GM18499 (cell line): ENCODE results near the gene CD58.
"Not testable (repeated sequence)": the region's sequence is repeated elsewhere in the genome, so short reads cannot be mapped to it uniquely, and the experiment has no call there.

Source experiments
- ATAC-seq: cut with Tn5 transposase; IDR thresholded peaks from one replicate; pipeline ENCODE4 v1.9.1; 2021; ENCODE audit warnings: moderate number of reproducible peaks; ENCODE audit not compliant: insufficient read depth, unreplicated experiment

The CD58 gene

DNA sequence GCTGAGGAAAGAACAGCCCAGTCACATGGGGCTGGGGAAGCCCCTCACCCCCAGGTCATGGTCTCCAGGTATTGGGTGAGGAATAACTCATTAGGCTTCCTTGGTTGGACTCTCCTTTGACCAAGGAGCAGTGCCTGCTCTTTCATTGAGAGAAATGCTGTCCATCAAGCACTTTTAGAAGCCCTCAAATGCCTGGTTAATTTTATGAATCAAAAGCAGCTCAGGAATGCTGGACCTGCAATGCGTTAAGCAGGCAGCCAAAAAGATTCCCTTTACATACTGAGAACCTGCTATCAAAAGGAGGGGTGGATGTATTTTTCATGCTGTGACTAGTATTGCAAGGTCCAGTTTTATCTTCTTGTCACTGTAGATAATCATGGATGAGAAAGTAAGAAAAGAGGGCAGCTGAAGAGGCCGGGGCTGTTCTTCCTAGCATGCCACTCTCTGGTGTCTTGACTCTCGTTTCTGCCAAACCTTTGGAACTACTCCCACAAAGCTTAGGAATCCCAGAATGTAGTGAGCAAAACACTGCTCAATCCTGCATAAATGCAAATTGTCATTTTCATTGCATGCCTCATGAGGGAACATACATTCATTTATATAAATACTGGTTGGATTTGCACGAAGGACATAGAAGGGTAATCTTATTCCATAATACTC is 2.1 kb upstream of the CD58 start:
- ATAC-seq = no peak

GRCh38 chr1:116572099-116572498 is 1.3 kb upstream of the CD58 start:
- ATAC-seq = no peak

- no peak for ATAC-seq
These were observed 541 bp upstream of the CD58 start for GRCh38 chr1:116571215-116571919.

- ATAC-seq = no peak
These were observed 959 bp downstream of the CD58 start for GRCh38 chr1:116569776-116570357.

DNA sequence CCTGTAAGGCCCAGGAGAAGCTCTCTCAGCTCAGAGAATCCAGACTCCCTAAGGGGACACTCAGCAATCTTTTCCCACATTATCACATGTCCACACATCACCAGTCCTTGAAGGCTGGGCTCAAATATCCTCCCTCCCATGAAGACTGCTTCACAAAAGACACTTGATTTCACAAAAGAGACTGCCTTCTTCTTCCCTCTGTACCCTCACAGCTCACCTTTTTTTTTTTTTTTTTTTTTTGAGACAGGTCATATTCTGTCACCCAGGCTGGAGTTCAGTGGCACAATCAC is 1.5 kb downstream of the CD58 start:
- no peak for ATAC-seq

DNA sequence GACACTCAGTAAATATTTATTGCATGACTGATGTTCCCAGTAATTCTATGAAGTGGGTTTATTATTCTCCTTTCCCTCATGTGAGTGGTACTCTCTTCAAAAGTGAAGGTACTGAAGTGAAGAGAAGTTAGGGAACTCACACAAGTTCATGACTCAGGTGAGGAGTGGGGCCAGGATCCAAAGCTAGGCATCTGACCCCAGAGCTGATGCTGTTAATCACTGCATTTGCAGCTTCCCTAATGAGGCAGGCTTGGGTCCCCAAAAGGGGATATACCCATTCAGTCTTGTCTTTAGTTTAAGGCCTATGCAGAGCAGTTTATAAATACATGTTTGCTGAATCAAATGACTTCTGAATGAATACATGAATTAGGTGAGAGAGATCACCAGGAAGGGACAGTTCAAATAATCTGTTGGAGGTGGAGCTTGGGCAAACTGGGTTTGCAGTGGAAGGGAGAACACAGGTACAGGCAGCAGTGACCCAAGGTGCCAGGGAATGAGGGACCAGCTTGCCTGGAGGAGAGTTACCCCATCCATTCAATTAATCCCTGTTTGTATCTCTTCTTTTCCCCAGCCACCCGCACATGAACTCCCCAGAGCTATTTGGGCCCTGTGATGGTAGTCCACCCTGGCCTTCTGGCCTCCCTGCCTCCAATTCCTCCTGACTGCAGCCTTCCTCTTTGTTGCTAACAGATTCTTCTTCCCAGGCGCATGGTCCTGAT is 2.0 kb downstream of the CD58 start:
- ATAC-seq = no peak

GRCh38 chr1:116567790-116568661 is 2.8 kb downstream of the CD58 start:
- no peak for ATAC-seq

DNA sequence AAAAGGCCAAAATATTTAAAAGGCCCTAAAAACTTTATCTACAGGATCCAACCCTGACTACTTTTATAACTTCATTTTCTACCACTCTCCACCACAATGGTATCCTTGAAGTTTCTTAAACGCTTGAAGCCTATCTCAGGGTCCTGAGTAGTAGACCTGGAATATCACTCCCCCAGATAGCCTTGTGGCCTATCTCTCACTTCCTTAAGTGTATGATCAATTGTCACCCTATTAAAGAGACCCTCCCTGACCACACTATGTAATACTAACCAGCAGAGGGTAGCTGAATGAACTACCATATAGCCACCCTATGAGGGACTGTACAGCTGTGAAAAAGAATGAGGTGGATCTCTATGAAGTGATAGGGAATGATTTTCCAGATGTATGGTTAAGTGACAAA is 5.6 kb downstream of the CD58 start:
- no peak for ATAC-seq

- no peak for ATAC-seq
These were observed 6.4 kb downstream of the CD58 start for GRCh38 chr1:116564426-116564825.

DNA sequence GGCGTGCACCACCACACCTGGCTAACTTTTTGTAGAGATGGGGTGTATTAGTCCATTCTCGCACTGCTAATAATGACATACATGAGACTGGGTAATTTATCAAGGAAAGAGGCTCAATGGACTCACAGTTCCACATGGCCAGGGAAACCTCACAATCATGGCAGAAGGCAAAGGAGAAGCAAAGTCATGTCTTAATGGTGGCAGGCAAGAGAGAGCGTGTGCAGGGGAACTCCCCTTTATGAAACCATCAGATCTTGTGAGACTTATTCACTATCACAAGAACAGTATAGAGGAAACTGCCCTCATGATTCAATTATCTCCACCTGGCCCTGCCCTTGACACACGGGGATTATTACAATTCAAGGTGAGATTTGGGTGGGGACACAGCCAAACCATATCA is 8.4 kb downstream of the CD58 start:
- not testable (repeated sequence) for ATAC-seq

DNA sequence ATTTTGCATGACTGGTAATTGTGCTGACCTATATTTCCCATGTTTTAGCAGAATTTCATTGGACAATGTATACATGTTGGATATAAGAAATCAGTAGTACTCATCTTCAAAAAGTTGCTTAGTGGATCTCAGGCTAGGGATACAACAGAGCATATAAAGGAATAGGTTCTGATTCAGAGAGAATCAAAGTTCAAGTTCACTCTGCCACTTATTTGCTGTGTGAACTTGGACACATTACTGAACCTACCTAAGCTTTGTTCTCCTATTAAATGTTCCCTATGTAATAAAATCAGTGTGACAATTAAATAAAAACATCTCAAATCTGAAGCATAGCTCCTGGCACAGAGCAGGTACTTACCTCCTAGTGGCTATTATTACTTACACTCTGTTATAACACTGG is 9.3 kb downstream of the CD58 start:
- ATAC-seq = no peak

DNA sequence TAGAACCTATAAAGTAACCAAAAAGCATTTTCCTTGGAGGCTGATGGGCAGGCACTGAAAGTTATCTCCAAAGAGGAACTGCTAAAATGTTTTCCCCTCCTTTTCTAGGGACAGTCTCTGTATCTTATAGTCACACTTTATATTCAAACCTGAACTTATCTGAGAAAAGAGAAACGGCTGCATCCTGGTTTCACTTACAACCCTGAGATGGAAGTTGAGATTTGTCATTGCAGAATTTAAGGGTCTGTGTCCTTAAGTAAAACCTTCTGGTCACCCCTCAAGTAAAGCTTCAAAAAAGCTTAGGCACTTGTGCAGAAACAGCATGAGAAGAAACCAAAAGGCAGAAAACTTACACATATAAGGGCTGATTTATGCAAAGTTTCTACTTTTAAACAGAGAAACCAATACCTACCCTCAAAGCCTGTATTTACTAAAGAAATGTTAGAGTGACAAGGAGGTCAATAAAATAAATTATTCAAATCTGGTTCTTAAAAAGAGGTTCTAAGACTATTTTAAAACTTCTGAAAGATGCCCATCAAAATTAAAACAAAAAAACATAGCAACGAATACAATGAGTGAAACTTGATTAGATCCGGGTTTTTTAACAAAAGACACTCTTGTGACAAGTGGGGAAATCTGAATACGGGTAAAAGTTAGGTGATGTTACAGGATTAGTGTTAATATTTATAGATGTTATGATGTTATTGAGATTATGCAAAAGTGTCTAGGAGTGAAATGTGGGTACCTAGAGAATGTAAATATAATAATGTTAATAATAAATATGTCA is 9.9 kb downstream of the CD58 start:
- ATAC-seq = no peak

GRCh38 chr1:116559304-116559761 is 11.5 kb downstream of the CD58 start:
- ATAC-seq = no peak

GRCh38 chr1:116558571-116558970 is 12.3 kb downstream of the CD58 start:
- ATAC-seq = no peak

DNA sequence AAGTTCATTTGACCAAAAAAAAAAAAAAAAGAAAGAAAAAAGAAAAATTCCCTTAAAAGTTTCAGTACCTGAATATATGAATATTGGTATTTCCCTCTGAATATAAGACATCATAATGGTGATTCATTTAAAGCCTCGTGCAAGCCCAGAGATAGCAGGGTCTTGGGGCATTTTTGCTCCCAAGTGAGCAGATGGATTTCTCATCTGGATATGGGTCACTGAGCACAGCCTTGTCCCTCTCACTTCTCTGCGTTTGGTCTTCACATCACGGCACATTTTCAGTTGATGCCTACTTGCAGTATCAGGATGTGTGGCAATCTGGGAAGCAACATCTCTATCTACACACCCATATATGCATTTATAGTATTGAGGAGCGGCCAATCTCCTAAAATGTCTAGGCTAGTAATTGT is 12.7 kb downstream of the CD58 start:
- no peak for ATAC-seq

- ATAC-seq = no peak
These were observed 13.4 kb downstream of the CD58 start for GRCh38 chr1:116557323-116557878.

DNA sequence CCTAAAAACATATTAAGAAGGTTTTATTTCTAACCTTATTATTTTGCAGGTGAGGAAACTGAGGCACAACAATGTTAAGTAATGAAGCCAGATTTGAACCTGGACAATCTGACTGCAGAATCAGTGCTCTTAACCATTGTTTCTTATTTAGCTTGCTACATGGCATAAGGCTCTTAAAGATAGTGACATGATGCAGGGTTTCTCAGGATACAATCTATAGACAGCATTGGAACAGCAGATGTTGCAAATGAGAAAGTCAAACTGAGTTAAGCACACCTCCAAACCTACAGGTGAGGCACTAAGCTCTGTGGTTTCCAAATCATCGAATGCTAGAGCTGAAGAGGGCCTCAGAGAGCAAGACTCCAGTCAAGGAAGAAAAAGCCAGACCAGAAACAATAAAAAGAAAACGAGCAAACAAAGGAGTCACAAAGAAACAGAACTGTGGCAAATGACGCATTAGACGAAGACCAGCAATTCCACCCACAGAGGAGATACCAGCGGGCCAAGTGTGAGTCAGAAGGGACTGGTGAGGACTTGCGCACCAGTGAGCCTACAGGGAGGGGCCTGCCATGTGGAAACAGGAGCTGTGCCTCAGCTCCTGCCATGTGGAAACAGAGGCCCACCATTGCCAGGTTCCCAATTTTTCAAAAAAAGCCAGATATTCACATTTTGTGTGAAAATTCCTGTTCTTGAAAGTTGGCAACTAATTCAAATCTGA is 14.4 kb downstream of the CD58 start:
- ATAC-seq = peak; percentile 42

GRCh38 chr1:116554924-116555323 is 15.9 kb downstream of the CD58 start:
- no peak for ATAC-seq
